SK-N-SH treated with all-trans-retinoic acid at 6 μM for 48 hours (cell line): ENCODE measurements around the gene CHKA.

ENCODE experiments used
- ATAC-seq: fragments of 200-7000 bp; cut with Tn5 transposase; 3 replicates; pipeline ENCODE4 v1.9.1; 2020; ENCODE audit warnings: mild to moderate bottlenecking, moderate library complexity
- ARNTL ChIP-seq: fragments of 450-650 bp; formaldehyde crosslinking; IDR thresholded peaks from 2 replicates; pipeline ENCODE4 v1.5.0; 2020; ENCODE audit warnings: low read depth, mild to moderate bottlenecking, moderate library complexity, borderline replicate concordance
- CSDC2 ChIP-seq: fragments of 250-450 bp; sonication (Bioruptor Pico); IDR thresholded peaks from 2 replicates; pipeline ENCODE4 v1.5.0; 2020; ENCODE audit warnings: mild to moderate bottlenecking, moderate library complexity
- ESRRG ChIP-seq: fragments of 250-450 bp; sonication (Bioruptor Pico); IDR thresholded peaks from 2 replicates; pipeline ENCODE4 v1.6.1; 2021; ENCODE audit warnings: mild to moderate bottlenecking
- GLIS3 ChIP-seq: fragments of 250-450 bp; sonication (Bioruptor Pico); IDR thresholded peaks from 2 replicates; pipeline ENCODE4 v1.5.0; 2020; ENCODE audit warnings: mild to moderate bottlenecking, moderate library complexity
- ISL1 ChIP-seq: fragments of 250-450 bp; sonication (Bioruptor Pico); IDR thresholded peaks from 2 replicates; pipeline ENCODE4 v2.1.2; 2022; ENCODE audit warnings: mild to moderate bottlenecking, moderate library complexity
- OSR1 ChIP-seq: fragments of 250-450 bp; sonication (Bioruptor Pico); IDR thresholded peaks from 2 replicates; pipeline ENCODE4 v1.8.0; 2022; ENCODE audit warnings: moderate library complexity, mild to moderate bottlenecking, inconsistent platforms
- RARB ChIP-seq: fragments of 250-450 bp; sonication (Bioruptor Pico); IDR thresholded peaks from 2 replicates; pipeline ENCODE4 v1.8.0; 2021; ENCODE audit warnings: mild to moderate bottlenecking, moderate library complexity
- SNAI2 ChIP-seq: fragments of 250-450 bp; sonication (Bioruptor Pico); IDR thresholded peaks from 2 replicates; pipeline ENCODE4 v1.5.0; 2020; ENCODE audit warnings: mild to moderate bottlenecking, moderate library complexity
- TCF4 ChIP-seq: fragments of 250-450 bp; sonication (Bioruptor Pico); IDR thresholded peaks from 2 replicates; pipeline ENCODE4 v1.8.0; 2021; ENCODE audit warnings: mild to moderate bottlenecking, moderate library complexity, borderline replicate concordance
- ZC3H10 ChIP-seq: fragments of 250-450 bp; sonication (Bioruptor Pico); IDR thresholded peaks from 2 replicates; pipeline ENCODE4 v1.5.1; 2021; ENCODE audit warnings: mild to moderate bottlenecking, moderate library complexity
- ZFP3 ChIP-seq: fragments of 250-450 bp; sonication (Bioruptor Pico); IDR thresholded peaks from 2 replicates; pipeline ENCODE4 v1.5.0; 2020; ENCODE audit warnings: mild to moderate bottlenecking, moderate library complexity
- ZFP30 ChIP-seq: fragments of 450-650 bp; formaldehyde crosslinking; IDR thresholded peaks from 2 replicates; pipeline ENCODE4 v1.5.0; 2022; ENCODE audit warnings: mild to moderate bottlenecking, moderate library complexity
- ZNF565 ChIP-seq: fragments of 450-650 bp; formaldehyde crosslinking; conservative IDR thresholded peaks from 2 replicates; pipeline ENCODE4 v1.5.0; 2020; ENCODE audit warnings: low read depth, mild to moderate bottlenecking, moderate library complexity
- ZNF70 ChIP-seq: fragments of 450-650 bp; formaldehyde crosslinking; IDR thresholded peaks from 2 replicates; pipeline ENCODE4 v1.5.0; 2020; ENCODE audit warnings: mild to moderate bottlenecking, moderate library complexity
- ZNF8 ChIP-seq: fragments of 450-650 bp; formaldehyde crosslinking; IDR thresholded peaks from 2 replicates; pipeline ENCODE4 v1.5.0; 2020; ENCODE audit warnings: mild to moderate bottlenecking, moderate library complexity
- TF ChIP-seq, protein P1 (sequence below): fragments of 250-450 bp; sonication (Bioruptor Pico); IDR thresholded peaks from 2 replicates; pipeline ENCODE4 v1.5.1; 2021; ENCODE audit warnings: mild to moderate bottlenecking, moderate library complexity
- TF ChIP-seq, protein P2 (sequence below): fragments of 250-450 bp; sonication (Bioruptor Pico); IDR thresholded peaks from 2 replicates; pipeline ENCODE4 v1.5.0; 2020; ENCODE audit warnings: mild to moderate bottlenecking, moderate library complexity
- TF ChIP-seq, protein P3 (sequence below): fragments of 250-450 bp; sonication (Bioruptor Pico); IDR thresholded peaks from 2 replicates; pipeline ENCODE4 v1.8.0; 2020; ENCODE audit warnings: mild to moderate bottlenecking, moderate library complexity, borderline replicate concordance
- TF ChIP-seq, protein P4 (sequence below): fragments of 250-450 bp; sonication (Bioruptor Pico); IDR thresholded peaks from 2 replicates; pipeline ENCODE4 v1.5.1; 2020; ENCODE audit warnings: low read depth, mild to moderate bottlenecking, moderate library complexity
- TF ChIP-seq, protein P5 (sequence below): fragments of 250-450 bp; sonication (Bioruptor Pico); IDR thresholded peaks from 2 replicates; pipeline ENCODE4 v1.8.0; 2021; ENCODE audit warnings: low read depth, mild to moderate bottlenecking, moderate library complexity, borderline replicate concordance

The CHKA gene

DNA sequence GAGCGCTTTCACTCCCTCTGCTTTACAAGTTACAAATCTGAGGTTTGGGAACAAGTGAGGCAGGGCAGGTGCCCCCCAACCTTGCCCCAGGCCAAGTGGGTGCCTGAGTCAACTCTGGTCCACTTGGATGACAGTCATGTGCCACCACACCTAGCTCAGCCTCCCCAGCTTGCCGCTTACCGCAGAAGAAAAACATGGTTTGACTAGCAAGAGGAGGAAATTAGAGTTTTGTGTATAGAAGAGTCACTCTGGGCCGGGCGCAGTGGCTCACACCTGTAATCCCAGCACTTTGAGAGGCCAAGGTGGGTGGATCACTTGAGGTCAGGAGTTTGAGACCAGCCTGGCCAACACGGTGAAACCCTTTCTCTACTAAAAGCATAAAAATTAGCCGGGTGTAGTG, 27.7 kb upstream of the CHKA start (continued):
- no peak for TF ChIP-seq ZC3H10 (CRISPR knock-in tag)
- TF ChIP-seq ZFP30 = no peak
- TF ChIP-seq ZNF565 (CRISPR knock-in tag) = no peak
- no peak for TF ChIP-seq ZNF8 (CRISPR knock-in tag)
- TF ChIP-seq, protein P1, sequence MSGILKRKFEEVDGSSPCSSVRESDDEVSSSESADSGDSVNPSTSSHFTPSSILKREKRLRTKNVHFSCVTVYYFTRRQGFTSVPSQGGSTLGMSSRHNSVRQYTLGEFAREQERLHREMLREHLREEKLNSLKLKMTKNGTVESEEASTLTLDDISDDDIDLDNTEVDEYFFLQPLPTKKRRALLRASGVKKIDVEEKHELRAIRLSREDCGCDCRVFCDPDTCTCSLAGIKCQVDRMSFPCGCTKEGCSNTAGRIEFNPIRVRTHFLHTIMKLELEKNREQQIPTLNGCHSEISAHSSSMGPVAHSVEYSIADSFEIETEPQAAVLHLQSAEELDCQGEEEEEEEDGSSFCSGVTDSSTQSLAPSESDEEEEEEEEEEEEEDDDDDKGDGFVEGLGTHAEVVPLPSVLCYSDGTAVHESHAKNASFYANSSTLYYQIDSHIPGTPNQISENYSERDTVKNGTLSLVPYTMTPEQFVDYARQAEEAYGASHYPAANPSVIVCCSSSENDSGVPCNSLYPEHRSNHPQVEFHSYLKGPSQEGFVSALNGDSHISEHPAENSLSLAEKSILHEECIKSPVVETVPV (CRISPR knock-in tag) = no peak

DNA sequence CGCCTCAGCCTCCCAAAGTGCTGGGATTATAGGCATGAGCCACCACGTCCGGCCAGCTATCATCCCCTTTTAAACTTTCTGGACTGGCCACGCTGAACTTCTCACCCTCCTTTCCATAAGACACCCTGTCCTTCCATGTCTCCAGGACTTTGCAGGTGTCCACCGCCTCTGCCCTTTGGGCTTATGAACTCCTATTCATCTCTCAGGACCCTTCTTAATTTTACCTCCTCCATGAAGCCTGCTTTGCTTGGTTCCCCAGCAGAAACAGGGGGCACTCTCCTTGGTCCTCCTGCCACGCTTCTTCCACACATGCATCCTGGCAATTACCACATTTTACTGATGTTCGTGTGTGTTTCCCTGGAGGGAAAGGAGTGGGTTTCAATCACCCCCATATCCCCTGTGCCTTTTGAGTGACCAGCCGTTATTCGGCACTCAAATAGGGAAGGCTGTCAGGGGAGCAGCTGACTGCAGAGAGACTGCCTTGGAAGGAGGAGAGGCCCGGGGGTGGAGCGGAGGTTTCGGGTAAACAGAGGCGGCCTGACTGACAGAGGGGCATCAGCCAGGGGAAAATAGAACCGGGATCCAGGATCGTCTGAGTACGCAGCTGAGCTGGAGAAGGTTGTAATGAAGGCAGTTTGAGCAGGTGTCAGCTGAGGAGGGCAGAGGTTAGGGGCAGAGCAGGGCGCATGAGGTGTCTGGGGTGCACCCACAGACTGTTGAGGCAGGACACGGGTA, 27.1 kb upstream of the CHKA start:
- TF ChIP-seq ZFP3 (peak; percentile 89), RARB (CRISPR knock-in tag) (no peak)
- TF ChIP-seq, protein P2, sequence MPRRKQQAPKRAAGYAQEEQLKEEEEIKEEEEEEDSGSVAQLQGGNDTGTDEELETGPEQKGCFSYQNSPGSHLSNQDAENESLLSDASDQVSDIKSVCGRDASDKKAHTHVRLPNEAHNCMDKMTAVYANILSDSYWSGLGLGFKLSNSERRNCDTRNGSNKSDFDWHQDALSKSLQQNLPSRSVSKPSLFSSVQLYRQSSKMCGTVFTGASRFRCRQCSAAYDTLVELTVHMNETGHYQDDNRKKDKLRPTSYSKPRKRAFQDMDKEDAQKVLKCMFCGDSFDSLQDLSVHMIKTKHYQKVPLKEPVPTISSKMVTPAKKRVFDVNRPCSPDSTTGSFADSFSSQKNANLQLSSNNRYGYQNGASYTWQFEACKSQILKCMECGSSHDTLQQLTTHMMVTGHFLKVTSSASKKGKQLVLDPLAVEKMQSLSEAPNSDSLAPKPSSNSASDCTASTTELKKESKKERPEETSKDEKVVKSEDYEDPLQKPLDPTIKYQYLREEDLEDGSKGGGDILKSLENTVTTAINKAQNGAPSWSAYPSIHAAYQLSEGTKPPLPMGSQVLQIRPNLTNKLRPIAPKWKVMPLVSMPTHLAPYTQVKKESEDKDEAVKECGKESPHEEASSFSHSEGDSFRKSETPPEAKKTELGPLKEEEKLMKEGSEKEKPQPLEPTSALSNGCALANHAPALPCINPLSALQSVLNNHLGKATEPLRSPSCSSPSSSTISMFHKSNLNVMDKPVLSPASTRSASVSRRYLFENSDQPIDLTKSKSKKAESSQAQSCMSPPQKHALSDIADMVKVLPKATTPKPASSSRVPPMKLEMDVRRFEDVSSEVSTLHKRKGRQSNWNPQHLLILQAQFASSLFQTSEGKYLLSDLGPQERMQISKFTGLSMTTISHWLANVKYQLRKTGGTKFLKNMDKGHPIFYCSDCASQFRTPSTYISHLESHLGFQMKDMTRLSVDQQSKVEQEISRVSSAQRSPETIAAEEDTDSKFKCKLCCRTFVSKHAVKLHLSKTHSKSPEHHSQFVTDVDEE (CRISPR knock-in tag) = no peak

DNA sequence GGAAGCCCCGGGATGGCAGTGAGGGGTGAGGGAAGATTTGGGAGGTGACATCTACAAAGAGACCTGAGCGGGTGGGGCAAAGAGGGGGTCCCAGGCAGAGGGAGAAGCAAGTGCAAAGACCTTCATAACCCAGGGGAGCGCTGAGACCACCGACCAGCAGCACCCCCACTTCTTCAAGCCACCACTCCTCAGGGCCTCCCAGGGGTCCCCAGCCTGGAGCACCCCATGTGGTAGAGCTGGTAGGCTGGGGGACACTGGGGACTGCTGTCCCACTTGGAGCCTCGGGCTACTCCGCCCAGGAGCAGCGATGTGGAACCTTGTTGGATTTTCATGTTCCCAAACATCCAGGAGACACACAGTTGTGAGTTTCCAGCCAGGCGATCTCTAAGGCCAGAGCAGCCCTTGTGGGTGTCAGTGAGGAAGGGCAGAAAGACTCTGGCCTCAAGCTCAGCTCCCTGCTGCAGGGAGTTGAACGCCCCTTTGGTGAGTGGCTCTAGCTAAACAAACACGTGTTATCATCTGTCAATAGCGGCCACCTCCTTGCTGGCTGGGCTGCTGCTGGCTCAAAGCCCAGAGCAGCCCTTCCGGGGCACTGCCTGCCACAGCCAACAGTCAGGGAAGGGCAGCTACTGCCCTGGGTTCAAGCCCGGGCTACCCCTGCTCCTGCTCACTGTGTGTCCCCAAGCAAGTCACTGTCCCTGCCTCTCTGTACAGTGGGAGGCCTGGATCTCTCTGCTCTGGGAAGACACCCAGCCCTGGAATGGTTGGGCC, 25.7 kb upstream of the CHKA start:
- TF ChIP-seq, protein P1 (CRISPR knock-in tag) = no peak
- TF ChIP-seq OSR1 (no peak), ESRRG (CRISPR knock-in tag) (no peak), ZFP3 (no peak), TCF4 (CRISPR knock-in tag) (no peak), ZNF8 (CRISPR knock-in tag) (no peak), ZFP30 (no peak), ISL1 (CRISPR knock-in tag) (no peak), CSDC2 (CRISPR knock-in tag) (no peak), ARNTL (CRISPR knock-in tag) (no peak), ZNF70 (CRISPR knock-in tag) (no peak), GLIS3 (no peak), SNAI2 (CRISPR knock-in tag) (no peak)
- TF ChIP-seq, protein P3, sequence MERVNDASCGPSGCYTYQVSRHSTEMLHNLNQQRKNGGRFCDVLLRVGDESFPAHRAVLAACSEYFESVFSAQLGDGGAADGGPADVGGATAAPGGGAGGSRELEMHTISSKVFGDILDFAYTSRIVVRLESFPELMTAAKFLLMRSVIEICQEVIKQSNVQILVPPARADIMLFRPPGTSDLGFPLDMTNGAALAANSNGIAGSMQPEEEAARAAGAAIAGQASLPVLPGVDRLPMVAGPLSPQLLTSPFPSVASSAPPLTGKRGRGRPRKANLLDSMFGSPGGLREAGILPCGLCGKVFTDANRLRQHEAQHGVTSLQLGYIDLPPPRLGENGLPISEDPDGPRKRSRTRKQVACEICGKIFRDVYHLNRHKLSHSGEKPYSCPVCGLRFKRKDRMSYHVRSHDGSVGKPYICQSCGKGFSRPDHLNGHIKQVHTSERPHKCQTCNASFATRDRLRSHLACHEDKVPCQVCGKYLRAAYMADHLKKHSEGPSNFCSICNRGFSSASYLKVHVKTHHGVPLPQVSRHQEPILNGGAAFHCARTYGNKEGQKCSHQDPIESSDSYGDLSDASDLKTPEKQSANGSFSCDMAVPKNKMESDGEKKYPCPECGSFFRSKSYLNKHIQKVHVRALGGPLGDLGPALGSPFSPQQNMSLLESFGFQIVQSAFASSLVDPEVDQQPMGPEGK = no peak
- TF ChIP-seq, protein P4, sequence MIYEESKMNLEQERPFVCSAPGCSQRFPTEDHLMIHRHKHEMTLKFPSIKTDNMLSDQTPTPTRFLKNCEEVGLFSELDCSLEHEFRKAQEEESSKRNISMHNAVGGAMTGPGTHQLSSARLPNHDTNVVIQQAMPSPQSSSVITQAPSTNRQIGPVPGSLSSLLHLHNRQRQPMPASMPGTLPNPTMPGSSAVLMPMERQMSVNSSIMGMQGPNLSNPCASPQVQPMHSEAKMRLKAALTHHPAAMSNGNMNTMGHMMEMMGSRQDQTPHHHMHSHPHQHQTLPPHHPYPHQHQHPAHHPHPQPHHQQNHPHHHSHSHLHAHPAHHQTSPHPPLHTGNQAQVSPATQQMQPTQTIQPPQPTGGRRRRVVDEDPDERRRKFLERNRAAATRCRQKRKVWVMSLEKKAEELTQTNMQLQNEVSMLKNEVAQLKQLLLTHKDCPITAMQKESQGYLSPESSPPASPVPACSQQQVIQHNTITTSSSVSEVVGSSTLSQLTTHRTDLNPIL (CRISPR knock-in tag) = no peak
- TF ChIP-seq, protein P5, sequence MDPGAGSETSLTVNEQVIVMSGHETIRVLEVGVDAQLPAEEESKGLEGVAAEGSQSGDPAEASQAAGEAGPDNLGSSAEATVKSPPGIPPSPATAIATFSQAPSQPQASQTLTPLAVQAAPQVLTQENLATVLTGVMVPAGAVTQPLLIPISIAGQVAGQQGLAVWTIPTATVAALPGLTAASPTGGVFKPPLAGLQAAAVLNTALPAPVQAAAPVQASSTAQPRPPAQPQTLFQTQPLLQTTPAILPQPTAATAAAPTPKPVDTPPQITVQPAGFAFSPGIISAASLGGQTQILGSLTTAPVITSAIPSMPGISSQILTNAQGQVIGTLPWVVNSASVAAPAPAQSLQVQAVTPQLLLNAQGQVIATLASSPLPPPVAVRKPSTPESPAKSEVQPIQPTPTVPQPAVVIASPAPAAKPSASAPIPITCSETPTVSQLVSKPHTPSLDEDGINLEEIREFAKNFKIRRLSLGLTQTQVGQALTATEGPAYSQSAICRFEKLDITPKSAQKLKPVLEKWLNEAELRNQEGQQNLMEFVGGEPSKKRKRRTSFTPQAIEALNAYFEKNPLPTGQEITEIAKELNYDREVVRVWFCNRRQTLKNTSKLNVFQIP (CRISPR knock-in tag) = no peak
- peak; percentile 62 for ATAC-seq

More for the DNA sequence above, 27.1 kb upstream of the CHKA start:
- no peak for ATAC-seq
